Activated CD4-positive, CD25-positive, alpha-beta regulatory T cell treated with anti-CD3 and anti-CD28 coated beads, Interleukin-2, amount 50 U/mL, for 72 hours (primary cell): ENCODE data around the gene DROSHA.

Source experiments
- DNase-seq: peaks from one replicate; pipeline ENCODE4 v3.0.0; 2021

The DROSHA gene

DNA sequence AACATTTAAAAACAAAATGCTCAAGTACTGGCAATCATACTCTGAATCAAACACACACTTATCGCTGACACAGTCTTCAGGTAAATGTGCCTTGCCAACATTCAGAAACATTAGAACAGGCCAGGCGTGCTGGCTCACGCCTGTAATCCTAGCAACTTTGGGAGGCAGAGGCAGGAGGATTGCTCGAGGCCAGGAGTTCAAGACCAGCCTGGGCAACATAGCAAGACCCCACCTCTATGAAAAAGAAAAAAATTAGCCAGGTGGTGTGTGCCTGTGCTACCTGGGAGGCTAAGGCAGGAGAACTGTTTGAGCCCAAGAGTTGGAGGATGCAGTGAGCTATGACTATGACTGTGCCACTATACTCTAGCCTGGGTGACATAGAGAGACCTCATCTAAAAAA lies 20.6 kb downstream of the DROSHA start:
- no peak for DNase-seq

DNA sequence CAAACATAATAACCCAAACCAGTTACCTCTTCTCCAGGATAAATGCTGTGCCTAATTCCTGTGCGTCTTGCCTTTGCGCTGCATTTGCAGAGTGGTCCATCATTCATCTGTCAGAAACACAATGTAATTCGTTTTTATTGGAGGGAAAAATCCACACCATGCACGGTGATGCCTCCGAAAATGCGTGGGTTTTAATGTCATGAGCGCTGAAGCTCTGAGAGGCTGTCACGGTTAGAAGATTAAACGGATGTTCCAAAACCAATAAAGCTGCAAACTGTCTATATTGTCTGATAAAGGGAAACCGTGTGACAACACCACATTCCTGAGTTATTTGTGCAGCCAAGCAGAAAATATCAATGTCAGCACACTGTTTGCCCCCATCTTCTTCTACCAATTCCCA lies 27.4 kb downstream of the DROSHA start:
- no peak for DNase-seq

DNA sequence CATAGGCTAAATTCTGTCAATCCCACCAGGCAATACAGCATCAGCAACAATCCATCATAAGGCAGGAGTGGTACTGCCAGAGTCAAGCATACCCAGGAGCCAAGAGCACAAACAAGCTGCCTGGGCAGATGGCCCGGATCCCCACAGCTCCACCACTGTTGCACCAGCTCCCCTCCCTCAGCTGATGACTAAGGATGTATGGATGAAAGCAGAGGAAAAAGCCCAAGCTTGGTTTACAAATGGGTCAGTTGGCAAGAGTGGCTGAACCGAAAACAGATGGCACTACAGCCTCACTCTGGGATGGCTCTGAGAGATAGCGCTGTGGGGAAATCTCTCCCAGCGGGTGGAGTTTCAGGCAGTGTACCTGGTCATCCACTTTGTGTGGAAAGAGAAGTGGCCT lies 29.4 kb downstream of the DROSHA start:
- DNase-seq, result no peak

DNA sequence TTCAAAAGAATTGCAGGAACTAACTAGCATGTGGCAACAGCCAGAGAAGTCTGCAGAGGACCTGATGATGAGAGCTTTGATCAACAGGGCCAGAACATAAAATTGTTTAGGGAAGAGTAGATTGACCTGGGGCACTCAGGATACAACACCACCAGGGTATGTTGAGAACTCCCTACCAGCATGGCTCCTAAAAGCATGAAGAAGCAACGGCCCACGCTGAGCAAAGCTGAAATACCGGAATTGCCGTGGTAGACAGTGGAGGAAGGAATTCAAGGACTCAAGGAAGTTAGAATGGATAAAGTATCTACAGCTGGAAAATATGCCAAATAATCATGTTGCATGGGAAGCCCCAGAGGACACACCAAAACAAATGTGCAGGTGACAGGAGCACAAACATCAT lies 31.6 kb downstream of the DROSHA start:
- no peak for DNase-seq

DNA sequence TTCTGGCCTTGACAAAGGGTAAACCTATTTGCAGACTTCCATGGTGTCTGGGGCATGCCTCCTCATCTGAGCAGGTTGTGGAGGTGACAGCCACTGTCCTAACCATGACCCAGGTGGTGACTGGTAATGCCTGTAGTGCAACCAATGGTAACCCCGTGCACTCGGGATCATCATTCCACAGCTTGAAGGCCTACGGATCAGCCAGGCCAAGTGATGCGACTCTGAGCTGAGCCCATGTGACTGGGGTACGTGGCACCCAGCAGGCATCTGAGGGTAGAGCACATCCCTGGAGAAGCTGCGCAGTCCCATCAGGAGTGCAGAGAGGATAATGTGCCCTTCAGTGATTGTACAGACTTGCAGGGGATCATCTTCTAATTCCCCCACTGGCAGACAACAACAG lies 35.0 kb downstream of the DROSHA start:
- no peak for DNase-seq

DNA sequence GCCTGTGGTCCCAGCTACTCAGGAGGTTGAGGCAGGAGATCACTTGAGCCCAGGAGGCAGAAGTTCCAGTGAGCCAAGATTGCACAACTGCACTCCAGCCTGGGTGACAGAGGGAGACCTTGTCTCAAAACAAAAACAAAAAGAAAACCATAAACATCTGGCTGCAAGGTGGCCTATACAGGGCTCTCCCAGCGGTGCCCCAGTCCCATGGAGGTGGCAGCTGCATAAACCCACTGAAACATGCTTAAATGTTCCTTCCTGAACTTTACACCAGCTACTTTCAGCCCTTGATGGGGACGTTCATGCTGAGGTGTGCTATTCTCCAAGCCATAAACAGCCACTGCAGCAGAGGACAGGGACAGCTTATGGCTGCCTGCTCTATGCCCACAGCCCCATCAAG lies 35.6 kb downstream of the DROSHA start:
- no peak for DNase-seq

DNA sequence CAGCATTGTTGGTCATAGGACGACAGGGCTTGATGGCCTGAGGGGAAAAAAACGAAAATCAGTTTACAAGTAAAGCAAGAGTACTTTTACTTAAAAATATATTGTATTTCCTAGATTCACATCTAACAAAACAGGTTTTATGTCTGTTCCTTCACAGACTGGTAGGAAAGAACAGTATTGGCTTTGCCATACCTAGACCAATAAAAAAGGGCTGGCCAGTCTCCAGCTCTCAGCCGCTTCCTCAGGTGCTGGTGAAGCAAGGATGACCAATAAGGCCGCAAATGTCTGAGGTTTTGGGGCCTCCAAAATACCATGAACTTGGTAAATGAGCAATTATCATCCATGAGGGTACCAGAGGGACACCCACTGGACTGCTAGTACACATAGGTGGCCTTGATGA lies 36.6 kb downstream of the DROSHA start:
- no peak for DNase-seq

DNA sequence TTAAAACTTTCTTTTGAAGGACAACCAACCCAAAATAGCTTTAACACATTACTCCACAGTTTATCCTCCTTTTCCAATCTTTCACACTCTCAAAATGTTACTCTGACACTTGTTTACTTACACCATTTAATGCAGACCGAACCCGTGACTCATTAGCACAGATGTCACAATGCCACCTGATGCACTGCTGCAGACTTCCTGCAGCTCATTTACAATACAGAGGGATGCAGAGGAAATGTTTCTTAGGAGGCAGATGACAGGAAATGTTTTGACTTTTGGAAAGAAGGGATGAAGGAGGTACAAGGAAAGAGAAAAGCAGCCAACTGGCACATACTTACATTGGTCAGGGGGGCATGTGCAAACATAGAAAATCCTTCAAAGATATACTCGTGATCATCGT lies 39.0 kb downstream of the DROSHA start:
- no peak for DNase-seq

DNA sequence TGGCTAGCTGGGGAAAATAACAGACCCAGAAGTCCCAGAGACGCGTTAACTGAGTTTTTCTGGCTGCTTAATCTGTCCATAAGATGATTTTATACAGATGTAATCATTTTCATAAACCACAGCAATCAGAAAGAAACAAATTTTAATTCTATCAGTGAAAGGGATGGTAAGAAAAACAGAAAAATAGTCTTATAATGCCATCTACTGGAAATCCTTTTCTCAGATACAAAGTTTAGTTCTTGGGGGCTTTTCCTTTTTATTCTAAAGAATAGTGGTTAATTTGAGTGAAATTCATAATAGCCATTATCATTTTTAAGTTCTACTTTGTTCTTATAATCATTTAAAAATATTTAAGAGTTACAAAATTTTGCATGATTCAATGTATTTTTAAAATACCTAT lies 44.4 kb downstream of the DROSHA start:
- no peak for DNase-seq

DNA sequence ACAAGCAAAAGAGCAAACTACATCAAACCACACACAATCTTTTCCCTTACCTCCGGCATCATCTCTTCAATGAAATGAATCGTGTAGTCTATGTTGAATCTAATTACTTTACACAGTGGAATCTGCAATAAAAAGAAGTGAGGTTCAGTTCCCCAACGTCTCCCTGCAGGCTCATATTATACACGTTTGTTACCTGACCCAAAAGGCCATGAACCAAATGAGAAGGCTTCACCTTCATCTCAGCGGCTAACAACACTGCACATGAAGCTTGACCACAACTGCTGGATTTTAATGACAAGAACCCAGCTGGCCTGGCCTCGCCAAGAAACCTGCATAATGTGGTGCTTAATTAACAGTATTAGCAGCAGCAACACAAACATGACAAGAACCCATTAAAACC lies 45.5 kb downstream of the DROSHA start:
- DNase-seq, result no peak

DNA sequence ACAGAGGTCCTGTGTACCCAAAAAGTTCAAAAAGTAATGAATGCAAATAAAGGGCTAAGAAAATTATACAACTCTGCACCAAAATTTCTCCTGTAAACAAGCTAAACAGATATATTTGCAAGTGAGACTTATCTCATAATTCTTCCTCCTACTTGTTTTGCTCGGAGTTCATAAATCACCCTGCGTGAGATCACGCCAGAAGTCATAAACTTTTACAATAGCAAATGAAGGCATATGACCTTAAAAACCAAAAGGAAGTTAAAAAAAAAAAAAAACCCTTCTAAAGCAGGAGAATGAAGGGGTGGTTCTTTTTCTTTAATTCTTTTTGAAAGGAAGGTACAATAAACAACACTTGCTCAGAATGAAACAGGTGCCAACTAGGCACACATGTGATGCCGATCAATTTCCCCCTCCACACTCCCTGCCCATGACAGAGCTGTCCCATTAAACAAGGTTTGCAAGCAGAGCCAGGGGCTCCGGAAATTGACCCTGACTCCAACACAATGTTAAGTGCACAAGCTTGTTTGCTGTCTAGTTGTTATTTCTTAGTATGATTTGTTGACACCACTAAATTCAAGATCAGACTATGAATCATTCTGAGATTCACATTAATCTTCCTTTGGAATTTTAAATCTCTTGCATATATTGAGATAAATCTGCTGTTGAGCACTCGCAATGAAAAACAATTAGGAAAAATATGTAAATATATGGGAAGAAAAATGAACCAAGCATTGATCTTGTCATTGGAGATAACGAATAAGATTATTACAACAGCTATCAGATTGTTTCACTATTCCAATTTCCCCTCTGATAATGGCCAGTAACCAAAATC lies 46.3 kb downstream of the DROSHA start:
- no peak for DNase-seq

DNA sequence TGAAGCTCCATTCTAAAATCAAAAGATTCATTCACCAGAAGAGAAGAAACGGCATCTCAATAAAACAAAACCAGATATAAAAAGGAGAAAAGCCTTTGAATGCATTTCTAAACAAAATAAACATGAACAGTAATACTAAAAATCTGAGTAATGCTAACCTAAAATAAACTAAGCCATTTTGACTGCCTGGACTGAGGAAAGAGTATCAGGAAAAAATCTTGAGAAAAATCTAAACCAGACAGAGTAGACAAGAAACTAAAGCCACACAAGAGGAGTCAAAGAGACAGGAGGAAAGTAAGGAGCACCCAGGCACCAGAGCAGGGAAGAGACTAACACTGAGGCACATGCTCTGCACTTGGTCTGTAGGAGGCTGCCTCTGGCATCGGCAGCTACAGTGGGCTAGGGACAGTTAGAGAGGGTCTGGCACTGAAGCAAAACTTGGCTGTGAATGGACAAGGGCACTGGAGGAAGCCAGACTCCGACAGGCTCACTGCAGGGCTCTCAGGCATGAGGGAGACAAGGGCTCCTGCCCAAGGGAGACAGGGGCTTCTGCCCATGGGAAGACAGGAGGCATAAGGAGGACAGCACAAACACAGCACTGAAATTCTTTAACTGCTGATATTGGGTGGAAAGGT lies 50.2 kb downstream of the DROSHA start:
- DNase-seq, result no peak

DNA sequence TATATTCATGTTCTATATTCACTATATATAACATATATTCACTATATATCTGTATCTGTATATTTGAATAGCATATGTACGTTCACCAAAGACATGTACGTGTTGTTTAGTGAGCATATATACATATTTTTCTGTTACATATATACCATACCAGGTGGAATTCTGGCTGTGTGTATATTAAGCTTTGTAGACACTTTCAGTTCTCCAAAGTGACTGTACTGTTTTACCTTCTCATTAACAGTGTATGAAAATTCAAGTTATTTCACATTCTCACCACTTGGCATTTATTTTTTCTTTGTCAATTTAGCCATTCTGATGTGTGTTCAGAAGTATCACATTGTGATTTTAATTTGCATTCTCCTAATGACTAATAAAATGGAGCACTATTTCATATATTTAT lies 52.2 kb downstream of the DROSHA start:
- DNase-seq, result no peak

DNA sequence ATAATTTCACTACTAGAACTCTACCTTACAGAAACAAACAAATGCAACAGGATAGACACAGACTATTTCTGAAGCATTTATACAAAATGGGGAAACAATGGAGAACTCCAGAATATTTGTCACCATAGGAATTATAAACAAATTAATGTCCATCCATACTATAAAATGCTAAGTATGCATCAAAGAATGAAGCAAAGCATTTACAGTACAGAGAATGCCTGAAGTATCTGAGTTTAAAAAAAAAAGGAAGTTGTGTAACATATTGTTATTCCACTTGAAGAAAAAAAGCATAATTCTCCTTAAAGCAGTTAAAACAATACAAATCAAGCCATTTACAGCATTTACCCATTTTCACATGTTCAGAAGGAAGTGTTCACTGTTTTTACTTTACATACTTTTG lies 53.0 kb downstream of the DROSHA start:
- no peak for DNase-seq

DNA sequence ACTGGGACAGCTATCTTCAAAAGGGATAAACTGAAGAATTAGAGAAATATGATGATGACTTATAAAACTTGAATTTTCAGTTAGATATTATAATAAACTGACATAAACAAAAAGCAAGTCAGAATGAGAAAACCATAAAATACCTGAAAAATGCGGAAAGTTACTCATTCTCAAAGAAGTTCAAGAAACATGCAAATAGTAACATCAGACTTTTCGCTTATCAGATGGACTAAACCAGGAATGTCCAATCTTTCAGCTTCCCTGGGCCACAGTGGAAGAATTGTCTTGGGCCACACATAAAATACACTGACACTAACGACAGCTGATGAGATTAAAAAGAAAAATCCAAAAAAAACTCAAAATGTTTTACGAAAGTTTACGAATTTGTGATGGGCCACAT lies 53.9 kb downstream of the DROSHA start:
- DNase-seq, result no peak

DNA sequence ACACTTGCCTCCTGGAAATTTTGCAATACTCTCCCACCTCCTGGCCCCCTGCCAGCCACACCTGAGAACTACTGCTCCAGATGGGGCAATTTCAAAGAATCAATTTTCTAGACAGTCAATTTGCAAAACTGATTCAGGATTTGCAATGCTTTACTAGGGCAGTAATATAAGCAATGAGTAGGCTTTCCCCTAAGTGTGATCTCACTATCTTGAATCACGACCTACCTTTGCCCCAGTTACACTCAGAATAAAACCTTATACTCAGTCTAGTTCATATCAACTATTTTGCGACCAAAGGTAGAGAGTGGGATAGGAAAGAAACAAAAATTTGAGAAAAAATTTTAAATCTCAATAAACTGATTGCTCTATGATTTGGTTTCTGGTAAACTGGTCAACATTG lies 54.4 kb downstream of the DROSHA start:
- no peak for DNase-seq

DNA sequence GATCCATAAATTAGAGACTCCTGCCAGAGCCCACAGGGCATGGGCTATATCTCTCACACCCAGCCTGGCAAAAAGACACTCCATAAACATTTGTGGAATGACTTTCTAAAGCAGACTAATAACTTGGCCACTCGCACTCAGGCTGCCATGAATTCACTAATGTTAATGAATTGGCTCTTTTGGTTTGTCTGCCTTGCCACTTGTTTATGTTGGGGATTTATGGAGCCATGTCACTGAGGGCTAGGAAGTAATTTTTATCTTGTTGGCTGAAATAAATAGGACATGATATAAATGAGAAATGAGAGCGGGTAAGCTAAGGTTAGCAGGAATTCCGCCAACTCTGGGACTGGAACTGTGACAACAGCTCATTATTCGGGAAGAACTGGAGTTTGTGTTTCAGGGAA lies 55.2 kb downstream of the DROSHA start:
- no peak for DNase-seq

DNA sequence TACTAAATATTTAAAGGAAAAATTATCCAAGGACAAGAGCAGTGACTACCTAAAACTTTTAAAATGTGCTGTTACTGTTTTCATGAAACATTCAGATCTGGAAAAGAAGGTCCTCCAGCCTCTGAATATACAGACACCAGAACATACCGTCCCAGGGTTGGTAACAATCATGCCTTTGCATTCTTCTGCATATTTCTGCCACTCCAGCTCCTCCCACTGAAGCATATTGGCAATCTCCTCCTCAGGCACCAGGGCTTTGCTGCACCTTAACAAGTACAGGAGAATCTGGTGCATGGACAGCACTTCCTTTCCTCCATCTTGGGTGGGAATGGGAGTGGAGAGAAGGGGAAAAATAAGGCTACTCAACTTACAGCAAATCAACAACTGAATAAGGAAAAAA lies 60.0 kb downstream of the DROSHA start:
- DNase-seq, result no peak

DNA sequence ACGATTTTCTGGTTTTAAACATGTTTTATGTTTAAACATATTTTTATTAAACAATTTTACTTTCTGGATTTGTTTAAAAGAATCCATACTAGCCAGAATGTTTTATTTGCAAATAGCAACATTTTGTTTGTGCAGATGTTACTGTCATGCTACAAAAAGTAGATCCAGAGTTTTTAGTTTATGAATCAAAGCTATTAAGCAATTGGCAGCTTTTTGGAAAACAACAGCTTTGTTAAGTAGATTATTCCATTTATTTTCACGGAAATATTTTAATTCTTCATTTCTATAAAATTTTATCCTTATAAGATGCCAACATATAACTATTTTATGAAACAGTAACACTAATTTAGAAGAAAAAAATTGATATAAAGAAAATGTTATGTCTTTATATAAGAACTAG lies 60.9 kb downstream of the DROSHA start:
- DNase-seq, result no peak

DNA sequence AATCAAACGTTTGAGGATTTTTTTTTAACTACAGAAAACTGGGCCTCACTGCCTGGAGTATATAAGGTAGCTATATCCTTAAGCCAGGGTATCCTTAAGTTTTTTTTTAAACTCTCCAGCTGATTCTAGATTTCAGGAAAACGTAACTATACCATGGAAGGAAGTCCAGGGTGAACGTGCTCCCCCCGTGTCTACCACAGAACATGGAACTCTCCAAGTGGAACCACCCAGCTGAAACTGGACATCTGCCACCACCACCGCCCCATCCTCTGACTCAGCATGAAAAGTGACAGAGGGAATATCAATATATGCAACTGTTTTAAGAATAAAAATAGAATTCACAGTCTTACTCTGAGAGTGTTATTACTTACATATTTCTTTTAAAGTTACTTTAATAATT lies 61.3 kb downstream of the DROSHA start:
- no peak for DNase-seq

DNA sequence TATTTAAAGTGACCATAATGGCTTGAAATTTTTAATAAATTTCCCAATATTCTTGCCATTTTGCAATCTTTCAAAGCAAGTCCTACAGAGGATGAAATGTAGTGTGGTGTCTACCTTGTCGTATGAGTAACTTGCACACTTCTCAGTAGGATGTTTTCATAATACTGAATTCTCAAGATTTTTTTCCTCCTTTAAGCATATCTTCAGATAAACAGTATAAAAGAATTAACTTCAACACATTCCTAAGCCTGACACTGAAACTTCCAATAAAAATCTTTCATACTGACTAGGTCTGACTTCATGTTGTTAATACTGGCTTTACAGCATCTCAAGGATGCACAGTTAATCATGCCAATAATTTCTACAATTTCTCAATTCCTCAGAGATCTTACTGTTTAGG lies 62.0 kb downstream of the DROSHA start:
- no peak for DNase-seq

DNA sequence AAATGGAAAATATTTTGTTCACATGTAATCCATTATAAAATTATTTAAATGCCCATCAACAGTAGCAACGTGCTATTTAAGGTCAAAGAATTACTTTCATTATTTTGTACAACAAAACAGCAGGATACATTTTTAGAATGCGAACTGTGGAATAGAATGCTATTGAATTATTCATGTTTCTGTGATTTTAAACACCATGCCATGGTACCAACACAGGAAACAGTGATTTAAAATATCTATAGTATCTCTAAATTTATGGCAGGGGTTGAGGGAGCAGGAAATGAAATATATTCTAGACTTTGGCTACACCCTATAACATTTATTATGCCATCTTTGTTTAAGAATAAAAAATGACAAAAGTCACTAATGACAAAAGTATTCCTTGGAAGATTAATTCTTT lies 62.4 kb downstream of the DROSHA start:
- no peak for DNase-seq

DNA sequence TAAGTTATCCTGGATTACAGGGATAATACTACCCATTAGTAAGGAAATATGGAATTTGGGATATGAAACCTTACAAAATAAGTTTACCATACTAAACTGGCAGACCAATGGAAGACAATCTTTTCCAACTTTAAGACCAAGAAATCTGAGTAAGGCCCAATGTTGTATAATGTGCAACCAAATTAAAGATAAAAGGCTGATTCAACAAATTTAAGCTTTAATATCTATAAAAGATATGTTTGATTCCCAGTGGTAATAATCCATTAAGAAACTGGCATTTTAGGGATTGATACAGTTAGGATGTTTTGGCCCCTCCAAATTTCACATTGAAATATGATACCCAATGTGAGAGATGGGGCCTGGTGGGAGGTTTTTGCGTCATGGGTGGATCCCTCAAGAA lies 66.6 kb downstream of the DROSHA start:
- no peak for DNase-seq

DNA sequence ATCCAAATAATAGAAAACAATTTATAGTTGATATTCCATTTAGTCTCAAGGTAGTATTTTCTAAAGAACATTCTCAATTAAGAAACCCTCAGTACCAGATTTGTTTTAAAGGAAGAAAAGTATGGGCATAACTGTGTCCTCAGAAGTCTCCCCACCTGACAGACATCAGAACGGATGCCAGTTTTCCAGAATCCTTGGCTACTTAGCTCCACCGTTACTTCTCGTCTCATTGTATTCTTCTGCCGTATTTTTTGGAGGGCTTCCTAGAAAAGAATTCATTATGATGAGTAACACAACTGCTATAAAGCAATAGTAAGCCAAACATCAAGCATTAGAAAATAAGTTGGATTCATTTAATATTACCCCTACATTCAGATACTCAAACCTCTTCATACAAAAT lies 67.8 kb downstream of the DROSHA start:
- no peak for DNase-seq

DNA sequence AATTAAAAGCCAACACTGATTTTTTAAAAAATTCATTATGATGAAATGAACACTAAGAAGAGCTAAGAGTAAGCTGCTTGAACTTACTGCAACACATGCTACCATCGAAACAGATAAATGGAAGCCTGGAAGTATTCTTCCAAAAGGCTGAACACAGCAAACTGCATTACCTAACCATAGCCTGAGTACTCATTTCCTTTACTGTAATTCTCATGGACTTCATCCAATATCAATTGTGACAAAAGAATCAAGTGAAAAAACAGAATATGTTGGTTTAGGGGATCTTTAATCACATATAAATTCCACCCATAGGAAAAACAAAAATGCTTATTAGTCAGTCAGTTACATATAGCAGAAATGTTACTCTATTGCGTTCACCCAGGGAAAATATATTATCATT lies 68.5 kb downstream of the DROSHA start:
- DNase-seq, result no peak
